GM13977 (cell line): ENCODE measurements around the gene COX5A.
"Not testable (repeated sequence)": the region's sequence is repeated elsewhere in the genome, so short reads cannot be mapped to it uniquely, and the experiment has no call there.

ENCODE experiments used
- DNase-seq: peaks from one replicate; pipeline ENCODE4 v3.0.0; 2012; ENCODE audit warnings: low spot score
- in situ Hi-C: fragments of 300-500 bp; cut with MboI; formaldehyde crosslinking; loops from one replicate; pipeline ENCODE4 v1.12.0; 2022; ENCODE audit warnings: low sequenced_read_pairs, low pct_unique_long_range_greater_than_20kb, mixed read lengths, inconsistent platforms; ENCODE audit not compliant: unreplicated experiment
- TF ChIP-seq, protein P1 (sequence below): IDR thresholded peaks from 2 replicates; pipeline ENCODE4 v1.5.1; 2012; ENCODE audit warnings: mild to moderate bottlenecking, control low read depth; ENCODE audit not compliant: insufficient read depth; ENCODE audit errors: extremely low read depth, missing control alignments

COX5A gene

DNA sequence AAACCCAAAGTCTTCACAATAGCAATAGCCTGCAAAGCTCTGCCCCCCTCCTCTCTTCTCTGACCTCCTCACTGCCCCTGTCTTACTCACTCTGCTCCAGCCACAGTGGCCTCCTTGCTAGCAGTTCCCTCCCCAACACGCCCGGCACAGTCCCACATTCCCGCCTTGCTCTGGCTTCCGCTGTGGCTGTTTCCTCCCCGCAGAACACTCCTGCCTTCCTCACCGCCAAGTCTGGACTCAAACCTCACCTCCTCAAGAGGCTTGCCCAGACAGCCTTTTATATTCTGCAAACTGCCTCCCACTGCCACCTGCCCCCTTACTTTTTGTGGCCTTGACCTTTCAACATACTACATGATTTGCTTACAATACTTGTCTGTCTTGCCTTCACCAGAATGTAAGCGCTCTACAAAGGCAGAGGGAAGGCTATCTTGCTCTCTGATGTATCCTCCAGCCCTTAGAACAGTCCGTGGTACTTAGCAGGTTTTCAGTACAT is 48.4 kb downstream of the COX5A start:
- no peak for DNase-seq
- in situ Hi-C loops, result no loop called here
- TF ChIP-seq, protein P1, sequence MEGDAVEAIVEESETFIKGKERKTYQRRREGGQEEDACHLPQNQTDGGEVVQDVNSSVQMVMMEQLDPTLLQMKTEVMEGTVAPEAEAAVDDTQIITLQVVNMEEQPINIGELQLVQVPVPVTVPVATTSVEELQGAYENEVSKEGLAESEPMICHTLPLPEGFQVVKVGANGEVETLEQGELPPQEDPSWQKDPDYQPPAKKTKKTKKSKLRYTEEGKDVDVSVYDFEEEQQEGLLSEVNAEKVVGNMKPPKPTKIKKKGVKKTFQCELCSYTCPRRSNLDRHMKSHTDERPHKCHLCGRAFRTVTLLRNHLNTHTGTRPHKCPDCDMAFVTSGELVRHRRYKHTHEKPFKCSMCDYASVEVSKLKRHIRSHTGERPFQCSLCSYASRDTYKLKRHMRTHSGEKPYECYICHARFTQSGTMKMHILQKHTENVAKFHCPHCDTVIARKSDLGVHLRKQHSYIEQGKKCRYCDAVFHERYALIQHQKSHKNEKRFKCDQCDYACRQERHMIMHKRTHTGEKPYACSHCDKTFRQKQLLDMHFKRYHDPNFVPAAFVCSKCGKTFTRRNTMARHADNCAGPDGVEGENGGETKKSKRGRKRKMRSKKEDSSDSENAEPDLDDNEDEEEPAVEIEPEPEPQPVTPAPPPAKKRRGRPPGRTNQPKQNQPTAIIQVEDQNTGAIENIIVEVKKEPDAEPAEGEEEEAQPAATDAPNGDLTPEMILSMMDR, result no peak

DNA sequence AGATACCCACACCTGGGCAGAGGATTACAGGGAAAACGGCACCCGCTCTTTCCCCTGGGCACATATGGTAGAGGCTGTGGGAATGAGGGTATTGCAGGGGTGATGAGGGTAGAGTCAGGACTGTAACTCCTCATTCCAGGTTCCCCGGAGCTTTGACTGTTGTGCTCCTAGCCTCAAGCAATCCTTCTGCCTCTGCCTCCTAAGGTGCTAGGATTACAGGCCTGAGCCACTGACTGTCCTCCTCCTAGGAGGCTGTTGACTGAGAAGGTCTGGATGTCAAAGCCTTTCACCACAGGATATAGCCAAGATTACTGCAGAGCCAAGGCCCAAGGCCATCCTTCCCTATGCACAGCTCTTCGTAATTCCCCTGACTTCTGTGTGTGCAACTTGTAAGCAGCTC is 49.2 kb downstream of the COX5A start:
- TF ChIP-seq, protein P1, result no peak
- in situ Hi-C loops, result no loop called here
- DNase-seq, result no peak

DNA sequence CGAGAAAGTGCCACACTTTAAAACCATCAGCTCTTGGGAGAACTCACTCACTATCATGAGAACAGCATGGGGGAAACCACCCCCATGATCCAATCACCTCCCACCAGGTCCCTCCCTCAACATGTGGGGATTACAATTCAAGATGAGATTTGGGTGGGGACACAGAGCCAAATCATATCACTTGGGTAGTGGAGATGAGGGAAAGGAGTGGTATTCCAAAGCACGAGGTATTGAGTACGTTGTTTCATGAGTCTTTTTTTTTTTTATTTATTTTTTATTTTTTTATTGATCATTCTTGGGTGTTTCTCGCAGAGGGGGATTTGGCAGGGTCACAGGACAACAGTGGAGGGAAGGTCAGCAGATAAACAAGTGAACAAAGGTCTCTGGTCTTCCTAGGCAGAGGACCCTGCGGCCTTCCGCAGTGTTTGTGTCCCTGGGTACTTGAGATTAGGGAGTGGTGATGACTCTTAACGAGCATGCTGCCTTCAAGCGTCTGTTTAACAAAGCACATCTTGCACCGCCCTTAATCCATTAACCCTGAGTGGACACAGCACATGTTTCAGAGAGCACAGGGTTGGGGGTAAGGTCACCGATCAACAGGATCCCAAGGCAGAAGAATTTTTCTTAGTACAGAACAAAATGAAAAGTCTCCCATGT is 50.2 kb downstream of the COX5A start:
- DNase-seq, in situ Hi-C loops: not testable (repeated sequence)

DNA sequence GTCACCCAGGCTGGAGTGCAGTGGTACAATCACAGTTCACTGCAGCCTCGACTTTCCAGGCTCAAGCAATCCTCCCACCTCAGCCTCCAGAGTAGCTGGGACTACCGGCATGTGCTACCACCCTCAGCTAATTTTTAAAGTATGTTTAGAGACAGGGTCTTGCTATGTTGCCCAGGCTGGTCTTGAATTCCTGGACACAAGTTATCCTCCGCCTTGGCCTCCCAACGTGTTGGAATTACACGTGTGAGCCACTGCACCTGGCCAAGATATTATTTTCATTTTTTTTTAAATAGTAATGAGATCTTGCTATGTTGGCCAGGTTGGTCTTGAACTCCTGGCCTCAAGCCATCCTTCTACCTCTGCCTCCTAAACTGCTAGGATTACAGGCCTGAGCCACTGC is 52.4 kb downstream of the COX5A start:
- TF ChIP-seq, protein P1, result no peak
- no peak for DNase-seq
- in situ Hi-C loops, result no loop called here

DNA sequence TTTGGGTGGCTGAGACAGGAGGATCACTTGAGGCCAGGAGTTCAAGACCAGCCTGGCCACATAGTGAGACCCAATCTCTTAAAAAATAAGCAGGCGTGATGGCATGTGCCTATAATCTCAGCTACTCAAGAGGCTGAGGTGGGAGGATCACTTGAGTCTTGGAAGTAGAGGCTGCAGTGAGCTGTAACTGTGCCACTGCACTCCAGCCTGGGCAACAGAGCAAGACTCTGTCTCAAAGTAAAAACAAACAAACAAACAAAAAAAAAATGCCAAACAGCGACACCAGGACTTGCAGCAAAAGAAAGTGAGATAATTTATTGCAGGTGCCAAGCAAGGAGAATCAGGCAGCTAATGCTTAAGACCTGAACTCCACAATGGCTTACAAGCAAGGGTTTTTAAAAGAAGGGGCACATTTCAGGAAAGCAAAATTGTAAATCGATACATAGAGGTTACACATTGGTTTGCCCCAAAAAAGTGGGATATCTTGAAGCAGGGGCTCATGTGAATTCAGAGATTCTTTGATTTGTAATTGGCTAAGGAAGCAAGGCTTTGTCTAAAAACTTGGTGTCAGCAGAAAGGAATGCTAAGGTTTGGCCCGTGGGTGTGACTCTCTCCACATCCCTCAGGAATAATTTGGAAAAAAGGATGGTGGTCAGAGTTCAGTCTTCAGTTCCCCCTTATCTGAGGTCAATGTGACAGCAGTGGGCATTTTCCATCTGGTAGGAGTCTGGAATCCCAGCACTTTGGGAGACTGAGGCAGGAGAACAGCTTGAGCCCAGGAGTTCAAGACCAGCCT is 53.2 kb downstream of the COX5A start:
- no peak for DNase-seq
- TF ChIP-seq, protein P1, result no peak
- in situ Hi-C loops, result no loop called here

DNA sequence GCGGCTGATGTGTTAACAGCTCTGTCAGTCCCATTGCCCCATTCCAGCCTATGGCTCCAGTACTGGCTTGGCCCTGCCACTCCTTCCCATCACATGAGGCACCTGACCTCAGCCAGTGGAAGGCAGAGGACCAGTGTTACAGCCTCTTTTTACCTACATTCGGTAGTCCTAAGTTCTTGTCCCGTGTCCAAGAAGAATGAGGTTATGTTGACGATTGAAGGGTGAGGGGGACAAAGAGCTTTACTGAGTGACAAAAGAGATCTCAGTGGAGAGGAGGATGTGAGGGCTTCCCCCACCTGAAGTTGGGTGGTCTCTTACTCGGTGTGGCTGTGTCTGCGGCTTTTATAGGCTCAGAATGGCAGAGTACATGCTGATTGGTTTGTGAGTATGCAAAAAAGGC is 55.3 kb downstream of the COX5A start:
- in situ Hi-C loops, result no loop called here
- DNase-seq, result no peak
- TF ChIP-seq, protein P1, result no peak

DNA sequence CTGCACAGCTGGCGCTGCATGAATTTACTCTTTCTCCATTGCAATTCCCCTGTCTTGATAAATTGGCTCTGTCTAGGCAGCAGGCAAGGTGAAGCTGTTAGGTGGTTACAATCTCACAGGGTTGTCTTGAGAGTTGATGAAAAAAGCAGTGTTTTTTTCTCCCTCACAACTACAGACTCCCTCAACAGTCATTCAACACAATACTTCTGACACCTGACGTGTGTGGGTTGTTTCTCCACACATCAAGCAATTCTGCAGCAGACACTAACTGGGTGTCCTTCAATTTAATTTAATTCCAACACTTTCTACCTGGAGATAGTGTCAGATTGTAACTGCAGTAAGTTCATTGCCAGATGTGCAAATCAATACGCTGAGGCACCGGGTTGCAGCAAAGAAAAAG is 59.6 kb downstream of the COX5A start:
- TF ChIP-seq, protein P1, result no peak
- in situ Hi-C loops, result no loop called here
- no peak for DNase-seq
